ENCODE results near the gene RNGTT. TPM values are rescaled to one million over a fixed set of nuclear protein-coding genes. Genes with fewer than 3 reads are reported as not detected.

Gene RNGTT
- total RNA-seq, 2 experiments from 2014 or later, result 22.1 to 22.2 TPM

- H3K27me3 Mint-ChIP-seq, result no peaks in the 10 kb centered on the region
- no peaks in the 10 kb centered on the region for H3K9me3 Mint-ChIP-seq
- ATAC-seq, result no peak
- DNase-seq, result no peak
- peaks cover 21% of the 10 kb centered on the region for H3K36me3 Mint-ChIP-seq (ENCODE audit: low read depth)
- CTCF ChIA-PET, result no interaction called here
- no peak overlapping the region for H3K27ac Mint-ChIP-seq
- H3K4me3 Mint-ChIP-seq, result no peak overlapping the region
- TF ChIP-seq, protein P1, sequence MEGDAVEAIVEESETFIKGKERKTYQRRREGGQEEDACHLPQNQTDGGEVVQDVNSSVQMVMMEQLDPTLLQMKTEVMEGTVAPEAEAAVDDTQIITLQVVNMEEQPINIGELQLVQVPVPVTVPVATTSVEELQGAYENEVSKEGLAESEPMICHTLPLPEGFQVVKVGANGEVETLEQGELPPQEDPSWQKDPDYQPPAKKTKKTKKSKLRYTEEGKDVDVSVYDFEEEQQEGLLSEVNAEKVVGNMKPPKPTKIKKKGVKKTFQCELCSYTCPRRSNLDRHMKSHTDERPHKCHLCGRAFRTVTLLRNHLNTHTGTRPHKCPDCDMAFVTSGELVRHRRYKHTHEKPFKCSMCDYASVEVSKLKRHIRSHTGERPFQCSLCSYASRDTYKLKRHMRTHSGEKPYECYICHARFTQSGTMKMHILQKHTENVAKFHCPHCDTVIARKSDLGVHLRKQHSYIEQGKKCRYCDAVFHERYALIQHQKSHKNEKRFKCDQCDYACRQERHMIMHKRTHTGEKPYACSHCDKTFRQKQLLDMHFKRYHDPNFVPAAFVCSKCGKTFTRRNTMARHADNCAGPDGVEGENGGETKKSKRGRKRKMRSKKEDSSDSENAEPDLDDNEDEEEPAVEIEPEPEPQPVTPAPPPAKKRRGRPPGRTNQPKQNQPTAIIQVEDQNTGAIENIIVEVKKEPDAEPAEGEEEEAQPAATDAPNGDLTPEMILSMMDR (IDR thresholded peaks at IDR 0.05), result no peak
- intact Hi-C loops (cut with micrococcal nuclease), result no loop called here
- peaks cover 4% of the 10 kb centered on the region for H3K4me1 Mint-ChIP-seq (ENCODE audit: low read depth)
- POLR2A ChIA-PET, result no interaction called here
These were observed 283.6 kb downstream of the RNGTT start for GRCh38 chr6:88679841-88680240.

- H3K27me3 Mint-ChIP-seq, result no peaks in the 10 kb centered on the region
- ATAC-seq, result no peak
- H3K36me3 Mint-ChIP-seq (ENCODE audit: low read depth), result peaks cover 36% of the 10 kb centered on the region
These were observed 286.1 kb downstream of the RNGTT start for GRCh38 chr6:88677356-88677755.

DNA sequence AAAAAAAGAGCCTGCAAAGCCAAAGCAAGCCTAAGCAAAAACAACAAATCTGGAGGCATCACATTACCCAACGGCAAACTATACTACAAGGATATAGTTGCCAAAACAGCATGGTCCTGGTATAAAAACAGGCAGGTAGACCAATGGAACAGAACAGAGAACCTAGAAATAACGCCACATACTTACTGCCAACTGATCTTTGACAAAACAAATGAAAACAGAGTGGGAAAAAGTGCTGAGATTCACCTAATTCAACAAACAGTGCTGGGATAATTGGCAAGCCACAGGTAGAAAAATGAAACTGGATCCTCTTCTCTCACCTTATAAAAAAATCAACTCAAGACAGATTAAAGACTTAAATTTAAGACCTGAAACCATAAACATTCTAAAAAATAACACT, 291.8 kb downstream of the RNGTT start:
- H3K27me3 Mint-ChIP-seq, result no peaks in the 10 kb centered on the region
- peaks cover 36% of the 10 kb centered on the region for H3K9me3 Mint-ChIP-seq
- no peak for DNase-seq
- peaks cover 1% of the 10 kb centered on the region for H3K4me1 Mint-ChIP-seq (ENCODE audit: low read depth)
- H3K36me3 Mint-ChIP-seq (ENCODE audit: low read depth), result peaks cover 65% of the 10 kb centered on the region
- intact Hi-C loops (cut with micrococcal nuclease), result no loop called here
- TF ChIP-seq, protein P1 (IDR thresholded peaks at IDR 0.05), result no peak
- ChIA-PET POLR2A (no interaction called here), CTCF (no interaction called here)
- no peak for ATAC-seq
- no peak overlapping the region for H3K27ac Mint-ChIP-seq
- no peak overlapping the region for H3K4me3 Mint-ChIP-seq

More at GRCh38 chr6:88677356-88677755, 286.1 kb downstream of the RNGTT start:
- TF ChIP-seq, protein P1 (IDR thresholded peaks at IDR 0.05), result no peak
- peaks cover 1% of the 10 kb centered on the region for H3K4me1 Mint-ChIP-seq (ENCODE audit: low read depth)
- no peak for DNase-seq
- intact Hi-C loops (cut with micrococcal nuclease), result no loop called here
- CTCF ChIA-PET, result no interaction called here
- POLR2A ChIA-PET, result no interaction called here
- peaks cover 9% of the 10 kb centered on the region for H3K9me3 Mint-ChIP-seq
- H3K27ac Mint-ChIP-seq, result no peak overlapping the region
- no peak overlapping the region for H3K4me3 Mint-ChIP-seq

- H3K9me3 Mint-ChIP-seq, result peaks cover 36% of the 10 kb centered on the region
- intact Hi-C loops (cut with micrococcal nuclease), result no loop called here
- TF ChIP-seq, protein P1 (IDR thresholded peaks at IDR 0.05), result no peak
- ChIA-PET CTCF (no interaction called here), POLR2A (no interaction called here)
- peaks cover 68% of the 10 kb centered on the region for H3K36me3 Mint-ChIP-seq (ENCODE audit: low read depth)
- H3K27ac Mint-ChIP-seq, result no peak overlapping the region
- H3K4me3 Mint-ChIP-seq, result no peak overlapping the region
- H3K27me3 Mint-ChIP-seq, result no peaks in the 10 kb centered on the region
- DNase-seq (no peak), ATAC-seq (no peak)
- peaks cover 1% of the 10 kb centered on the region for H3K4me1 Mint-ChIP-seq (ENCODE audit: low read depth)
These were observed 293.0 kb downstream of the RNGTT start for GRCh38 chr6:88670369-88670768.

GRCh38 chr6:88669475-88669874, 293.9 kb downstream of the RNGTT start:
- H3K36me3 Mint-ChIP-seq (ENCODE audit: low read depth), result peaks cover 67% of the 10 kb centered on the region
- no peaks in the 10 kb centered on the region for H3K27me3 Mint-ChIP-seq
- H3K4me1 Mint-ChIP-seq (ENCODE audit: low read depth), result peaks cover under 1% of the 10 kb centered on the region
- TF ChIP-seq, protein P1 (IDR thresholded peaks at IDR 0.05), result no peak
- ATAC-seq, result no peak
- H3K27ac Mint-ChIP-seq, result no peak overlapping the region
- ChIA-PET POLR2A (no interaction called here), CTCF (no interaction called here)
- intact Hi-C loops (cut with micrococcal nuclease), result no loop called here
- DNase-seq, result no peak
- peaks cover 38% of the 10 kb centered on the region for H3K9me3 Mint-ChIP-seq
- H3K4me3 Mint-ChIP-seq, result no peak overlapping the region

Measured in activated CD8-positive, alpha-beta T cell treated with anti-CD3 and anti-CD28 coated beads for 36 hours (primary cell).